Measurements from ENCODE around the gene NUP62. TPM values are rescaled to one million over a fixed set of nuclear protein-coding genes. Genes with fewer than 3 reads are reported as not detected.

The NUP62 gene
- total and polyA plus RNA-seq, 2 of the 4 experiments (the other 2 are of a cell fraction): 21.3 to 29.7 TPM

DNA sequence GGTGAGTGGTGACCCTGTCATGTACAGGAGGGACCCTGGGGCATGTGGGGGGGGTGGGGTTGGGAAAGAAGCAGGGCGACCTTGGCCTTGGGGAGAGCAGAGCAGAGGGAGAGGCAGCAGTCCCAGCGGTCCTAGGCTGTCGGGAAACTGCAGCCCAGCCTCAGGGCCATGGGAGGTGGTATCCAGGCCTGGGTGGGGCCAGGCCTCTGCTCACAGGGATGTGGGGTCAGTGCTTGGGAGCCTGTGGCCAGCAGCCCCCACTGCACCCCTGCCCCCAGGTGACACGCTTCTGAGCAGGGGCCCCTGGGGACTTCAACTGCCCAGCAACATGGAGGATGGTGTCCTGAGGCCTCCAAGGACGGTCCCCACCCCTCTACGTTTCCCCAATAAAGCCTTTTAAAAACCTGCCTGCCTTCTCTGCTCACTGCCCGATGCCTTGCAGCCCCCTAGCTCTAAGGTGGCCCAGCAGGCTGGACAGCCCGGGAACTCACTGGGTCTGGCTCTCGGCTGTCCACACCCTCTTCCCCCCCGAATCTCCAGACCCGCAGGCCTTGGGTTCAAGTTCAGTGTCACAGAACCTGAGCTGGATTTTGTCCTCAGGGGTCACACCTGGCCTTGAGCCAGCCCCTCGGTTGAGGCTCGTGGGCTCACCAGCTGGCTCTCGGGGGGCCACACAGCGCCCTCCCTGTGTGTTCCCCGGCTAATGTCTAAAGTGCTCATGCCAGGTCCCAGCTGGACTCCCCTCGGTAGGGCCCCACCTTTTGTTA is 68.8 kb downstream of the NUP62 start:
- Histone ChIP-seq H3K9ac (ENCODE audit: low read depth, low read length) (no peak overlapping the region), H3K4me3 (ENCODE audit: insufficient read depth, low read depth, low read length) (no peak overlapping the region), H3K4me2 (ENCODE audit: low read depth, low read length) (no peak overlapping the region), H3K27me3 (ENCODE audit: control insufficient read depth, insufficient read depth, low read length) (no peaks in the 10 kb centered on the region), H3K4ac (ENCODE audit: low read depth, low read length) (no peak overlapping the region), H3K36me3 (ENCODE audit: control insufficient read depth, insufficient read depth, low read length) (peaks cover 80% of the 10 kb centered on the region), H3K4me1 (ENCODE audit: control insufficient read depth, insufficient read depth, low read length) (peaks cover 11% of the 10 kb centered on the region), H2BK15ac (ENCODE audit: low read depth, low read length) (no peak overlapping the region), H3K79me1 (ENCODE audit: low read depth in 1 of 2, low read length in 2 of 2) (peaks cover 16 to 75% of the 10 kb centered on the region in 2 experiments), H4K5ac (ENCODE audit: low read depth, low read length) (no peak overlapping the region), H3K23ac (ENCODE audit: low read depth, low read length) (no peak overlapping the region), H3K14ac (replicated peaks; ENCODE audit: low read depth, low read length) (no peak overlapping the region), H3K9me1 (ENCODE audit: insufficient read depth, low read length) (peaks cover 7% of the 10 kb centered on the region), H4K20me1 (ENCODE audit: insufficient read depth, low read length) (peaks cover 57% of the 10 kb centered on the region), H2BK120ac (ENCODE audit: low read depth, low read length) (no peak overlapping the region), H2AFZ (replicated peaks; ENCODE audit: low read length, poor library complexity) (no peak overlapping the region), H3K56ac (ENCODE audit: extremely low read depth, insufficient read depth, low read length) (no peak overlapping the region), H2BK5ac (ENCODE audit: low read depth, low read length, poor library complexity, severe bottlenecking) (no peak overlapping the region), H3K18ac (ENCODE audit: low read depth, low read length) (no peak overlapping the region), H4K91ac (ENCODE audit: insufficient read depth, low read depth, low read length) (no peak overlapping the region), H2AK5ac (ENCODE audit: low read depth, low read length) (peak overlapping the region; percentile 31; the same call in 1 of the 2 replicates), H3K27ac (ENCODE audit: insufficient read depth, low read length) (no peak overlapping the region), H2BK20ac (ENCODE audit: low read depth, low read length) (no peak overlapping the region), H2AK9ac (replicated peaks; ENCODE audit: low read depth, low read length, poor library complexity) (peak overlapping the region; percentile 19), H3K9me3 (ENCODE audit: control insufficient read depth, insufficient read depth, low read length) (no peaks in the 10 kb centered on the region), H4K8ac (ENCODE audit: low read depth in 2 of 2, low read length in 2 of 2) (peak overlapping the region in 1 of 2 experiments; percentile 4; a peak in 1 of 4 replicates)
- ATAC-seq (ENCODE audit: low read depth) (no peak), DNase-seq (no peak)
- intact Hi-C loops (cut with micrococcal nuclease) (no loop called here), dilution Hi-C loops (cut with HindIII; ENCODE audit: low sequenced_read_pairs, unreplicated experiment) (no loop called here), in situ Hi-C loops (cut with MboI; ENCODE audit: low sequenced_read_pairs) (no loop called here)
- 78% methylated on average over 9 of the region's 17 CpGs; no CpG with 5 or more reads in 1 of the 2 experiments for WGBS, 2 experiments (ENCODE audit: extremely low coverage in 2 of 2, insufficient read length in 1 of 2)
- no TSS peak for BruUV-seq (replicated peaks)
- CTCF ChIA-PET: no interaction called here
- POLR2A ChIA-PET (ENCODE audit: unreplicated experiment): interaction anchor here (0.5 kb wide), 1 partner anchor 390 kb away, joined by 3 read pairs; no protein-coding TSS in a partner anchor
- TF ChIP-seq MXI1 (IDR thresholded peaks at IDR 0.05; ENCODE audit: borderline replicate concordance, low read depth, low read length) (no peak), RCOR1 (IDR thresholded peaks at IDR 0.05; ENCODE audit: insufficient replicate concordance, low read length) (no peak), NFE2L2 (IDR thresholded peaks at IDR 0.05; ENCODE audit: low read depth, low read length) (no peak), RFX5 (IDR thresholded peaks at IDR 0.05; ENCODE audit: low read depth, low read length) (no peak), BHLHE40 (IDR thresholded peaks at IDR 0.05; ENCODE audit: low read depth, low read length) (no peak), MAZ (IDR thresholded peaks at IDR 0.05; ENCODE audit: borderline replicate concordance, low read depth, low read length) (no peak), RAD21 (IDR thresholded peaks at IDR 0.05; ENCODE audit: low read length) (no peak), CEBPB (IDR thresholded peaks at IDR 0.05; ENCODE audit: low read depth, low read length) (no peak), SMC3 (IDR thresholded peaks at IDR 0.05; ENCODE audit: low read depth, low read length) (no peak), POLR2A (IDR thresholded peaks at IDR 0.05; ENCODE audit: low read depth, low read length) (no peak), MAFK (IDR thresholded peaks at IDR 0.05; ENCODE audit: low read depth, low read length) (no peak), FOS (IDR thresholded peaks at IDR 0.05; ENCODE audit: low read depth, low read length) (no peak)
- TF ChIP-seq, protein P1, sequence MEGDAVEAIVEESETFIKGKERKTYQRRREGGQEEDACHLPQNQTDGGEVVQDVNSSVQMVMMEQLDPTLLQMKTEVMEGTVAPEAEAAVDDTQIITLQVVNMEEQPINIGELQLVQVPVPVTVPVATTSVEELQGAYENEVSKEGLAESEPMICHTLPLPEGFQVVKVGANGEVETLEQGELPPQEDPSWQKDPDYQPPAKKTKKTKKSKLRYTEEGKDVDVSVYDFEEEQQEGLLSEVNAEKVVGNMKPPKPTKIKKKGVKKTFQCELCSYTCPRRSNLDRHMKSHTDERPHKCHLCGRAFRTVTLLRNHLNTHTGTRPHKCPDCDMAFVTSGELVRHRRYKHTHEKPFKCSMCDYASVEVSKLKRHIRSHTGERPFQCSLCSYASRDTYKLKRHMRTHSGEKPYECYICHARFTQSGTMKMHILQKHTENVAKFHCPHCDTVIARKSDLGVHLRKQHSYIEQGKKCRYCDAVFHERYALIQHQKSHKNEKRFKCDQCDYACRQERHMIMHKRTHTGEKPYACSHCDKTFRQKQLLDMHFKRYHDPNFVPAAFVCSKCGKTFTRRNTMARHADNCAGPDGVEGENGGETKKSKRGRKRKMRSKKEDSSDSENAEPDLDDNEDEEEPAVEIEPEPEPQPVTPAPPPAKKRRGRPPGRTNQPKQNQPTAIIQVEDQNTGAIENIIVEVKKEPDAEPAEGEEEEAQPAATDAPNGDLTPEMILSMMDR (conservative IDR thresholded peaks at IDR 0.05; ENCODE audit: low read depth, low read length): no peak
- TF ChIP-seq, protein P2, sequence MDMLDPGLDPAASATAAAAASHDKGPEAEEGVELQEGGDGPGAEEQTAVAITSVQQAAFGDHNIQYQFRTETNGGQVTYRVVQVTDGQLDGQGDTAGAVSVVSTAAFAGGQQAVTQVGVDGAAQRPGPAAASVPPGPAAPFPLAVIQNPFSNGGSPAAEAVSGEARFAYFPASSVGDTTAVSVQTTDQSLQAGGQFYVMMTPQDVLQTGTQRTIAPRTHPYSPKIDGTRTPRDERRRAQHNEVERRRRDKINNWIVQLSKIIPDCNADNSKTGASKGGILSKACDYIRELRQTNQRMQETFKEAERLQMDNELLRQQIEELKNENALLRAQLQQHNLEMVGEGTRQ (IDR thresholded peaks at IDR 0.05; ENCODE audit: low read depth, low read length): no peak
- TF ChIP-seq, protein P3, sequence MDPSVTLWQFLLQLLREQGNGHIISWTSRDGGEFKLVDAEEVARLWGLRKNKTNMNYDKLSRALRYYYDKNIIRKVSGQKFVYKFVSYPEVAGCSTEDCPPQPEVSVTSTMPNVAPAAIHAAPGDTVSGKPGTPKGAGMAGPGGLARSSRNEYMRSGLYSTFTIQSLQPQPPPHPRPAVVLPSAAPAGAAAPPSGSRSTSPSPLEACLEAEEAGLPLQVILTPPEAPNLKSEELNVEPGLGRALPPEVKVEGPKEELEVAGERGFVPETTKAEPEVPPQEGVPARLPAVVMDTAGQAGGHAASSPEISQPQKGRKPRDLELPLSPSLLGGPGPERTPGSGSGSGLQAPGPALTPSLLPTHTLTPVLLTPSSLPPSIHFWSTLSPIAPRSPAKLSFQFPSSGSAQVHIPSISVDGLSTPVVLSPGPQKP (IDR thresholded peaks at IDR 0.05; ENCODE audit: borderline replicate concordance, low read depth, low read length): no peak
